Cerebellar cortex (tissue), 1 donor: ENCODE data around the gene TMEM123.
A peak's percentile ranks its signal among the peaks of the same experiment; 100 is the strongest.
"Not testable (repeated sequence)": the region's sequence is repeated elsewhere in the genome, so short reads cannot be mapped to it uniquely, and the experiment has no call there.

Experiments
- DNase-seq: peaks from one replicate; pipeline ENCODE4 v3.0.0-alpha.2; 2015; ENCODE audit warnings: low spot score

Gene TMEM123

DNA sequence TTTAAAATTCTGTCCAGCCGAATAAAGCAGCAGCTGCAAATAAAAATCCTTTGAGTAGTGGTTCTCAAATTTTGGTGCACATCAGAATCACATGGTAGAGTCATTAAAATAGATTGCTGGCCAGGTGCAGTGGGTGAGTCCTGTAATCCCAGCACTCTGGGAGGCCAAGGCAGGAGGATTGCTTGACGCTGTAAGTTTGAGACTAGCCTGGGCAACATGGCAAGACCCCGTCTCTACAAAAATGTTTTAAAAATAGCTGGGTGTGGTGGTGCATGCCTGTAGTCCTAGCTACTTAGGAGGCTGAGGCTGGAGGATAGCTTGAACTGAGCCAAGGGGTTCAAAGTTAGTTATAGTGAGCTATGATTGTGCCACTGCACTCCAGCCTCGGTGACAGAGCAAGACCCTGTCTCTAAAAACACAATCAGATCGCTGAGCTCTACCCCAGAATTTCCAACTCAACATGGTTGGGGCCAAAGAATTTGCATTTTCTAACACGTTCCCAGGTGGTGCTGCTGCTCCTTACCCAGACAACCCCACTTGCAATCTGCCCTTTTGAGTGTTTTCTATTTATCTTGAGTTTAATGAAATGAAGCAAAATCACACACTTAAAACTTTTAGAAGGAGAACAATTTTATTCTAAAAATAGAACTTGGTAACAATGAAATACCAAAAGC is 56.7 kb downstream of the TMEM123 start:
- no peak for DNase-seq

DNA sequence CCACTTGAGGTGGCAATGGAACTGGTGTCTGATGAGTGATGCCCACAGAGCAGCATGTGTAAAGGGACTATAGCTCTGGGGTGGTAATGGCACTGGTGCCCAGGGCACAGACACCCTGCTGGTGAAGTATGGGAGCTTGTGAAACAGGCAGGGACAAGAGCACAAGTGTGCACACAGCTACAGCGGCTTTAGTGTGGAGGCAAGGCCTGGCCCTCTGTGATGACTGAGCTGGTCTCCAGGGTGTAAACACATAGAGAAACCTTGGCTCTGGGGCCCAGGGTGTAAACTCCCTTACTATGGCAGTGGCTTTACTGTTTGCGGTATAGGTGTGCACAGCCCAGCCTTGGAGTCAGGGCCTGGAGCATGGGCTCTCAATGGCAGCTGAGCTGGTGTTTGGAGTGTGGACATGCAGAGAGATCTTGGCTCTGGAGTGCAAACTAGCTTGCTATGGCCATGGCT is 59.3 kb downstream of the TMEM123 start:
- DNase-seq = no peak

GRCh38 chr11:102391549-102392237 is 60.9 kb downstream of the TMEM123 start:
- no peak for DNase-seq

- peak; percentile 52 for DNase-seq
Measured at GRCh38 chr11:102390667-102391465, 61.7 kb downstream of the TMEM123 start.

DNA sequence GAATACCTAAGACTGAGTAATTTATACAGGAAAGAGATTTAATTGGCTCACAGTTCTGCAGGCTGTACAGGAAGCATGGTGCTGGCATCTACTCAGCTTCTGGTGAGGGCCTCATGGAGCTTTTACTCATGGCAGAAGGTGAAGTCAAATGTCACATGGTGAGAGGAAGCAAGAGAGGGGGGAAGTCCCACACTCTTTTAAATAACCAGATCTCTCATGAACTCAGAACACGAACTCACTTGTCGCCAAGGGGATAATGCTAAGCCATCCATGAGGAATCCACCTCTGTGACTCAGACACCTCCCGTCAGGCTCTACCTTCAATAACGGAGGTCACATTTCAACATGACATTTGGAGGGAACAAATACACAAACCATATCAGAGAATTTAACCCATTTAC is 63.3 kb downstream of the TMEM123 start:
- DNase-seq = no peak

DNA sequence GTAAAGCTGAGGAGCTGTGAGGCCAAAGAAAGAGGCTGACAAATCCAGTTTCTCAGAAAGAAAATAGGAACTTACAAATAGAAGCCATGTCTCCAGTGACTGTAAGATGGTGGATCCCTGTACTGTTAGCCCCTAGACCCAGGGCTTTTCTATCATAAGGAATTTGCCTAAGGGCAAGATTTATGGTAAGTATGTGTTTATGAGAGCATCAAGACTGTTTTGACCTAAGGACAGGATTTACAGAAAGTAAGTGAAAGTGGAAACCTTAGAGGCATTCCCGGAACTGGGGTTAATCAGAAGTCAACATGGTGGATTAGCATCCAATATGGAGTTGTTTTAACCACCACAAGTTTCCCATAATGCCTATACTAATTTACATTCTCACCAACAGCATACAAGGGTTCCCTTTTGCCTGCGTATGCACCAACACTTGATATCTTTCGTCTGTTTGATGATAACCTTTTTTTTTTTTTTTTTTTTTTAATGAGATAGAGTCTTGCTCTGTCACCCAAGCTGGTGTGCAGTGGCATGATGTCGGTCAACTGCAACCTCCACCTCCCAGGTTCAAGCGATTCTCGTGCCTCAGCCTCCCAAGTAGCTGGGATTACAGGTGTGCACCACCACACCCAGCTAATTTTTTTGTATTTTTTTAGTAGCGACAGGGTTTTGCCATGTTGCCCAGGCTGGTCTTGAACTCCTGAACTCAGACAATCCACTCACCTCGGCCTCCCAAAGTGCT is 65.4 kb downstream of the TMEM123 start:
- no peak for DNase-seq

DNA sequence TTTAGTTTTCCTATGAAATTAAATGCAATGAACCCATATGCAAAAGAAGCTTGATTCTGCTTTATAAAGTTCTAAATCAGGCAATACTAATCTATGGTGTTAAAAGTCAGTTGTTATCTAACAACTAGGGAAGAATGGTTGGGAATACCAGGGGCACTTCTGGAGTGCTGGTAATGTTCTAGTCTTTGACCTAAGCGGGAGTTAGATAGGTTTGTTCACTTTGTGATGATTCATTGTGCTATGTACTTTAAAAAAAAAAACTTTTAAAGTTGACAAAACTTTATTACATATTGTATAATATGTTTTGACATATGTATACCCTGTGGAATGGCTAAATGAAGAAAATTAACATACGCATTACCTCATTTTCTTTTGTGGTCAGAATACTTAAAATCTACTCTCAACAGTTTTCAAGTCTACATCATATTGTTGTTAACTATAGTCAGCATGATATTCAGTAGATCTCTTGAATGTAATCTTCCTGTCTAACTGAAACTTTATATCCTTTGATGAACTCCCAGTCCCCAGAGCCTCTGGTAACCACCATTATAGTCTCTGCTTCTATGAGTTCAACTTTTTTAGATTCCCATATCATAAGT is 66.3 kb downstream of the TMEM123 start:
- DNase-seq = no peak

GRCh38 chr11:102385085-102386007 is 67.2 kb downstream of the TMEM123 start:
- no peak for DNase-seq

DNA sequence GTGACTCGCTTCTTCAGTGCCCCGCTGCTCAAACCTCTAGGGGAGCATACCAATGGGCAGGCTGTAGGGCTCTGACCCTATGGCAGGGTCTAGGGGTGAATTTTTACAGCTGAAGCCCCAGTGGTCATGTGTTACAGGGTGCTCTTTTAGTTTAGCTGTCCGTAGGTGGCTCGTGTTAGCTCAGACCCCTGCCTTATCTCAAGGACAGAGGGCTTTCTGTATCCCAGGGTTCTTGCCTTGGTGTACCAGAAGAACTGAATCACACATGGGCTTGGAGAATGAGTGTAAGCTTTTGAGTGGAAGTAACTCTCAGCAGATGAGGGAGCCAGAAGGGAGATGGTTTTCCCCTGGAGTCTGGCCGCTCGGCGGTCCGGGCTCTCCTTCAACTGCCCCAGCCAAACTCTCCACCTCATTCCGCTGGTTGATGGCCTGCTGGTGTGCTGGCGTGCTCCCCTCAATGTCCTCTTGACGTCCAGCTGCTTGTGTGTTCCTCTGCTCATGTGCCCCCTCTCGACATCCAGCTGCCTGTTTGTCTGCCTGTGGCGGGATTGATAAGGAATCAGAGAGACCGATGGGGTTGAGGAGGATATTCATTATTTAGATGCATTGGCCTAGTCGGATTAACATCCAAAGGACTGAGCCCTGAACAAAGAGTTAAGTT is 68.0 kb downstream of the TMEM123 start:
- no peak for DNase-seq

GRCh38 chr11:102383839-102384238 is 68.7 kb downstream of the TMEM123 start:
- DNase-seq = no peak

DNA sequence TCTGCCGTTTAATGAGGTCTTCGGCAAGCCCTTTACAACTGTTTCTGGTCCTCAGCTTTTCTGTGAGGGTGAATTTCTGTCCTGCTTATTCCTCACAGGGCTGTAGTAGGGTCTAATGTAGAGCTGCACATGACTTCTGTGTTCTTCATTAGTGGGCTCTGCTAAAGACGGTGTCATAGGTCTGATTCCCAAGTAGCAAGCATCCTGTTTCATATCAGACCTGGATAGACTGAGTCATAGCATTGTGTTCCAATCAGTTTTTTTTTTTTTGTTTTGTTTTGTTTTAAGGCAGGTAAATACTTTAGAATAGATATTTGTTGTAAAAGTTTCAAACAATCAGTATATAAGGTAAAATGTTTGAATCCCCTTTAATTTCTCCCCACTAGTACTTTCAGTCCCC is 70.2 kb downstream of the TMEM123 start:
- no peak for DNase-seq

DNA sequence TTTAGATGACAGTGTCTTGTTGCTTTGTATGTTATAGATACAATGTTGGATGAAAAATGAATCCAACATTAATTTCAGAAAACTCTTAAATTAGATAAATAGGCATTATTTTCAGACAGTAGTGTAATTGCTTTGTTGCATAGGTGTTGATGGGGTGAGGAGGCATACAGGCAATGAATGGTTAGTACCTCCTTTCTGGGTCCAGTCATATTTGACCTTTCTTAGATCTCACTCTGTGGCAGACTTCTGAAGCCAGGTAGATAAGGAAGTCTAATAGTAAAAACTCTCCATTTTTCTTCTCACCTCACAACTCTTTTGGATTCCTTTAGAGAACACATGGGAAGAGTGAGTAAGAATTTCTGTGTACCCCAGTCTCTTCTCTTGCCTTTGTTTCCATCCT is 73.7 kb downstream of the TMEM123 start:
- DNase-seq = no peak

GRCh38 chr11:102377891-102378290 is 74.7 kb downstream of the TMEM123 start:
- DNase-seq = no peak

DNA sequence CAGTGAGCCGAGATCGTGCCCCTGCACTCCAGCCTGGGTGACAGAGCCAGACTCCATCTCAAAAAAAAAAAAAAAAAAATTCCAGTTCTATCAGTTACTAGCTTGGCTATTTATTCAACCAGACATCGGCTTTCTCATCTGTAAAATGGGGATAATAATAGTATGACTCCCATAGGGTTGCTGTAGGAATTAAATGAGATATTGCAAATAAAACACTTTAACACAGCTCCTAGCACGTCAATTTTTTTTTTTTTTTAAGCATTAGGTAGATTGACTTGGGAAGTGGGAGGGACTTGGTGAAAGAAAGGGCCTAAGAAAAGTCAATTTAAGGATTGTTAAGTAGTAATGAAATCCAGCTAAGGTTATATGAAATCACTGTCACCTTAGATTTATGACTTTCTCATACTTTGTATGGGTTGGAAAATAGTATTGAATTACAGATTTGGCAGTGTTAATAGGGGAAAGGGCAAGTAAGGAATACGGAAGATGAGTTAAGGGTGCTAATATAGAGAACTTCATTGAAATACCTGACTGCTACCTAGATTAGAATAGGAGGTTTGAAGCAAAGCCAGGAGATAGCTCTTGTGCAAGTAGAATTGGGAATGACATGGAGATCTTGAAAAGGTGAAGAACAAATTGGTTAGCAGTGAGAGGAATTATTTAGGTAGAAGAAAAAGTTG is 76.7 kb downstream of the TMEM123 start:
- DNase-seq = no peak

DNA sequence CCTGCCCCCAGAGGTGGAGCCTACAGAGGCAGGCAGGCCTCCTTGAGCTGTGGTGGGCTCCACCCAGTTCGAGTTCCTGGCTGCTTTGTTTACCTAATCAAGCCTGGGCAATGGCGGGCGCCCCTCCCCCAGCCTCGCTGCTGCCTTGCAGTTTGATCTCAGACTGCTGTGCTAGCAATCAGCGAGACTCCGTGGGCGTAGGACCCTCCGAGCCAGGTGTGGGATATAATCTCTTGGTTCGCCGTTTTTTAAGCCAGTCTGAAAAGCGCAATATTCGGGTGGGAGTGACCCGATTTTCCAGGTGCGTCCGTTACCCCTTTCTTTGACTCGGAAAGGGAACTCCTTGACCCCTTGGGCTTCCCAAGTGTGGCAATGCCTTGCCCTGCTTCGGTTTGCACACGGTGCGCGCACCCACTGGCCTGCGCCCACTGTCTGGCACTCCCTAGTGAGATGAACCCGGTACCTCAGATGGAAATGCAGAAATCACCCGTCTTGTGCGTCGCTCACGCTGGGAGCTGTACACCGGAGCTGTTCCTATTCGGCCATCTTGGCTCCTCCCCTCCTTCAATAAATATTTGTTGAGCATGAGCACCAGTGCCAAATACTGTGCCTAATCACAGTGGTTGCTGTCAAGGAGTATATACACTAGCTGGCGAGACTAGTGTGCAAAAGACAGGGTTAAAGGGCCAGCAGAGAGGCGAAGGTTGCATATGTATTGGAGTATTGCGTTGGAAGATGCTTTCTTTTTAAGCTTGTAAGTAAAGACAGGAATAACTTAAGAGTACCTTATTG is 77.7 kb downstream of the TMEM123 start:
- DNase-seq = not testable (repeated sequence)

DNA sequence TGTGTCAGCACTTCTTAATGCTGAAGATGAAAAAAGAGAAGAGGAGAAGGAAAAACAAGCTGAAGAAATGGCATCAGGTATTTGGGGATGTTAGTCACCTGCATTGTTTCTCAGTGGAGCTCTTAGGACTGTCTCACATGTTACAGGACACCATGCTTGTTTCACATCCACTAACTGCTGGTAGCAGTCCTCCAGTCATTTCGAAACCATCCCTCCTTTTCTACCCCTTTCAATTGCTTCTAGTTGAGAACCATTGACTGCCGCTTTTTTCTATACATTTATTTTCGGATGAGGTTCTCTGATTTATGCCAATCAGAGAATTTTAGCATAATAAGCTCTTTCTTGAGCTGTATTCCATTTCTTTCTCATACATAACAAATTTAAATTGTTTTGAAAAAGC is 84.1 kb downstream of the TMEM123 start:
- DNase-seq = no peak

- DNase-seq = no peak
Measured at GRCh38 chr11:102367364-102367763, 85.2 kb downstream of the TMEM123 start.

- DNase-seq = no peak
Measured at GRCh38 chr11:102364991-102365390, 87.6 kb downstream of the TMEM123 start.
